Activated CD8-positive, alpha-beta T cell treated with anti-CD3 and anti-CD28 coated beads, Interleukin-2, amount 10 ng/mL, durations not matched to agents 7 days and 5 days (primary cell): ENCODE measurements around the gene PAXIP1. TPM values are rescaled to one million over a fixed set of nuclear protein-coding genes. Genes with fewer than 3 reads are reported as not detected.

Experiments
- ATAC-seq: fragments of 150-1000 bp; cut with Tn5 transposase; one replicate; pipeline ENCODE4 v1.10.0; 2021; ENCODE audit warnings: moderate library complexity
- CTCF ChIA-PET: fragments of 350-600 bp; sonication (Branson Sonifier 250); formaldehyde crosslinking; loops from one replicate; lab custom pipeline; 2021; ENCODE audit warnings: antibody characterized with exemption; lab: Charles Lee
- POLR2A ChIA-PET: fragments of 350-600 bp; sonication (Branson Sonifier 250); formaldehyde crosslinking; loops from one replicate; lab custom pipeline; 2021; ENCODE audit warnings: antibody characterized with exemption; lab: Charles Lee
- DNase-seq: peaks from one replicate; pipeline ENCODE4 v3.0.0-alpha.2; 2020
- H3K27ac Mint-ChIP-seq: one replicate; pipeline ENCODE4 v1.8.0; 2021; ENCODE audit warnings: mild to moderate bottlenecking, mixed read lengths
- H3K27me3 Mint-ChIP-seq: one replicate; pipeline ENCODE4 v1.8.0; 2021; ENCODE audit warnings: low read depth, mixed read lengths
- H3K36me3 Mint-ChIP-seq: one replicate; pipeline ENCODE4 v1.8.0; 2021; ENCODE audit warnings: low read depth, mixed read lengths
- H3K4me1 Mint-ChIP-seq: one replicate; pipeline ENCODE4 v1.8.0; 2021; ENCODE audit warnings: low read depth, mixed read lengths
- H3K4me3 Mint-ChIP-seq: one replicate; pipeline ENCODE4 v1.8.0; 2021; ENCODE audit warnings: mild to moderate bottlenecking, mixed read lengths
- H3K9me3 Mint-ChIP-seq: one replicate; pipeline ENCODE4 v1.8.0; 2022; ENCODE audit warnings: mixed read lengths; ENCODE audit not compliant: insufficient read depth
- total RNA-seq, 2 experiments: library from RNA; stranded (reverse); gene quantifications; one replicate each; pipeline ENCODE4 v1.2.3, GENCODE V29; 2021

The PAXIP1 gene
- total RNA-seq, 2 experiments from 2014 or later = 33.2 to 34.5 TPM

- POLR2A ChIA-PET = no interaction called here
- no peak overlapping the region for H3K4me3 Mint-ChIP-seq
- CTCF ChIA-PET = interaction anchor here (1.4 to 6.0 kb wide), 2 partner anchors 17 to 99 kb away, joined by 3 to 43 read pairs; no protein-coding TSS in a partner anchor
- no peaks in the 10 kb centered on the region for H3K36me3 Mint-ChIP-seq
- no peaks in the 10 kb centered on the region for H3K9me3 Mint-ChIP-seq
- no peak for DNase-seq
- no peak overlapping the region for H3K27ac Mint-ChIP-seq
- ATAC-seq = no peak
- H3K27me3 Mint-ChIP-seq = peaks cover 5% of the 10 kb centered on the region
- peaks cover 7% of the 10 kb centered on the region for H3K4me1 Mint-ChIP-seq
These were observed 91.9 kb downstream of the PAXIP1 start for GRCh38 chr7:154910977-154911376.

DNA sequence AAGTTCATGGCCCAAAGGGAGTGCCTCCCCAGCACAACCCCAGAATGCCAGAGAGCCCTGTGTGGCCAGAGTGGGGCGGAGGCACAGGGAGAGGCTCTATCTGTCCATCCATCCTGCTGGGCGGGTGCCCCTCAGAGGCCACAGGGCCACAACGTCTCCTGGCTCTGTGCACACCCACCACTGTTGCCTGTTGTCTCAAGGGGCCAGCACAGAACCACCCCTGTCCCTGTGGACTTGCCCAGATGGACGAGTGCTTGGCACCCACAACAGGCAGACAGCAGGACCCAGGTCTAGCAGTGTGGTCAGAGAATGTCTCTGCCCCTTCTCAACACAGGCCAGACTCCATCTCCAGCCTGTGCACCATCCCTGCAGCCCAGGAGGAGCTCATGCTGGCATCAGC lies 92.8 kb downstream of the PAXIP1 start:
- no peak for DNase-seq
- POLR2A ChIA-PET = no interaction called here
- Mint-ChIP-seq H3K9me3 (no peaks in the 10 kb centered on the region), H3K4me1 (peaks cover 7% of the 10 kb centered on the region), H3K36me3 (no peaks in the 10 kb centered on the region), H3K4me3 (no peak overlapping the region), H3K27ac (no peak overlapping the region), H3K27me3 (peaks cover 5% of the 10 kb centered on the region)
- no peak for ATAC-seq
- CTCF ChIA-PET = interaction anchor here (1.4 to 6.0 kb wide), 2 partner anchors 17 to 100 kb away, joined by 3 to 43 read pairs; no protein-coding TSS in a partner anchor

GRCh38 chr7:154909241-154910105 lies 93.5 kb downstream of the PAXIP1 start:
- no peak overlapping the region for H3K4me3 Mint-ChIP-seq
- no peak overlapping the region for H3K27ac Mint-ChIP-seq
- no peaks in the 10 kb centered on the region for H3K9me3 Mint-ChIP-seq
- DNase-seq (no peak), ATAC-seq (no peak)
- POLR2A ChIA-PET = no interaction called here
- H3K4me1 Mint-ChIP-seq = peaks cover 7% of the 10 kb centered on the region
- CTCF ChIA-PET = no interaction called here
- peaks cover 2% of the 10 kb centered on the region for H3K27me3 Mint-ChIP-seq
- H3K36me3 Mint-ChIP-seq = no peaks in the 10 kb centered on the region

DNA sequence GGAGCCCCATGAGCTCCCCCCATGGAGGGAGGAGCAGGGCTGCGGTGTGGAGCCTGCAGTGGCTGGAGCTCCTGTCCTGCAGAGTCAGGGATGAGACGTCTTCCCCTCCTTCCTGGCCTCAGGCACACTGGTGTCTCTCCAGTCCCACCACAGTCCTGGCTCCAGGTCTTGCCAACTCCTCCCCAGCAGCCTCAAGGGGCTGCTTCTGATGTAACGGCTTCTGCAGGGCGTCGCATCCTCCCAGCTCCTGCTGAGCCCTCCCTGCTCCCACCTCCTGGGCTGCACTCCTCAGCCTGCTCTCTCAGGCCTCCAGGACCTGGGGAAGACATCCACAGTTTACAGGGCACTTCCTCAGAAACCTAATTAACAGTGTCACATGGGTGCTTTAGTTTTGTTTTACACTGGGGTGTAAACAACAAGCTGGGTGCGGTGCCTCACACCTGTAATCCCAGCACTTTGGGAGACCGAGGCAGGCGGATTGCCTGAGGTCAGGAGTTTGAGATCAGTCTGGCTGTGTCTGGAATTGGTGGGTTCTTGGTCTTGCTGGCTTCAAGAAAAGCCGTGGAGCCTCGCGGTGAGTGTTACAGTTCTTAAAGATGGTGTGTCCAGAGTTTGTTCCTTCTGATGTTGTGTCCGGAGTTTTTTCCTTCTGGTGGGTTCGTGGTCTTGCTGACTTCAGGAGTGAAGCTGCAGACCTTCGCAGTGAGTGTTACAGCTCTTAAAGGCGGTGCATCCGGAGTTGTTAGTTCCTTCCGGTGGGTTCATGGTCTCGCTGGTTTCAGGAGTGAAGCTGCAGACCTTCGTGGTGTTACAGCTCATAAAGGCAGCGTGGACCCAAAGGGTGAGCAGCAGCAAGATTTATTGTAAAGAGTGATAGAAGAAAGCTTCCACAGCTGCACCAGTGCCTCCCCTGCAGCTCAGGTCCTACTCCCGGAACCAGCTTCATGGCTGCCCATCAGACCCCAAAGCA lies 95.0 kb downstream of the PAXIP1 start:
- no peaks in the 10 kb centered on the region for H3K27me3 Mint-ChIP-seq
- H3K27ac Mint-ChIP-seq = peak overlapping the region; percentile 53
- no peaks in the 10 kb centered on the region for H3K36me3 Mint-ChIP-seq
- ChIA-PET CTCF (interaction anchor here (1.0 kb wide), 1 partner anchor 19 kb away, joined by 4 read pairs; no protein-coding TSS in a partner anchor), POLR2A (no interaction called here)
- ATAC-seq (no peak), DNase-seq (no peak)
- H3K9me3 Mint-ChIP-seq = no peaks in the 10 kb centered on the region
- H3K4me3 Mint-ChIP-seq = no peak overlapping the region
- H3K4me1 Mint-ChIP-seq = peaks cover 3% of the 10 kb centered on the region

GRCh38 chr7:154906736-154907355 lies 96.1 kb downstream of the PAXIP1 start:
- CTCF ChIA-PET = no interaction called here
- no peaks in the 10 kb centered on the region for H3K9me3 Mint-ChIP-seq
- DNase-seq (no peak), ATAC-seq (no peak)
- H3K27me3 Mint-ChIP-seq = no peaks in the 10 kb centered on the region
- H3K4me1 Mint-ChIP-seq = peaks cover 3% of the 10 kb centered on the region
- no peak overlapping the region for H3K27ac Mint-ChIP-seq
- H3K4me3 Mint-ChIP-seq = no peak overlapping the region
- no peaks in the 10 kb centered on the region for H3K36me3 Mint-ChIP-seq
- POLR2A ChIA-PET = no interaction called here

DNA sequence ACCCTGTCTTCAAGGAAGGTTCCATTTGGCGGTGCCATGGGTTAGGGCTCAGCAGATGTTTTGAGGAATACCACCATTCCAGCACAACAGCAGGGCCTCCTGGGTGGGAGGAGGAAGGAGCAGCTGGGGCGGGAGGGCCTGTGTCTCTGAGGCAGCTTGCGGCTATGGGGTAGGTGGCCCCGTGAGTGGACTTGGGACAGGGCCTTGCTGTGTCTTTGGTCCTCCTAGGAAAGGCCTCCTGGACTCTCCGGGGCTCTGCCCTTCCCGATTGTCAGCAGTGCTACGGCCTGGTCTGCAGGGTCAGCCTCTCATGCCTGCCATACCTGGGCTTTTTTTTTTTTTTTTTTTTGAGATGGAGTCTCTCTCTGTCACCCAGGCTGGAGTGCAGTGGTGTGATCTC lies 96.7 kb downstream of the PAXIP1 start:
- Mint-ChIP-seq H3K27me3 (no peaks in the 10 kb centered on the region), H3K4me1 (peaks cover 3% of the 10 kb centered on the region), H3K4me3 (no peak overlapping the region), H3K27ac (no peak overlapping the region), H3K9me3 (no peaks in the 10 kb centered on the region), H3K36me3 (no peaks in the 10 kb centered on the region)
- ATAC-seq (no peak), DNase-seq (no peak)
- POLR2A ChIA-PET = no interaction called here
- CTCF ChIA-PET = interaction anchor here (1.4 kb wide), 1 partner anchor 8 kb away, joined by 4 read pairs; no protein-coding TSS in a partner anchor

- Mint-ChIP-seq H3K4me3 (no peak overlapping the region), H3K27ac (no peak overlapping the region), H3K4me1 (peaks cover 3% of the 10 kb centered on the region), H3K27me3 (no peaks in the 10 kb centered on the region), H3K9me3 (no peaks in the 10 kb centered on the region), H3K36me3 (no peaks in the 10 kb centered on the region)
- ATAC-seq (no peak), DNase-seq (no peak)
- CTCF ChIA-PET = interaction anchor here (1.4 kb wide), 1 partner anchor 8 kb away, joined by 4 read pairs; no protein-coding TSS in a partner anchor
- POLR2A ChIA-PET = no interaction called here
These were observed 97.3 kb downstream of the PAXIP1 start for GRCh38 chr7:154905615-154906014.

GRCh38 chr7:154905146-154905545 lies 97.8 kb downstream of the PAXIP1 start:
- DNase-seq = no peak
- H3K4me3 Mint-ChIP-seq = no peak overlapping the region
- H3K27ac Mint-ChIP-seq = no peak overlapping the region
- ChIA-PET CTCF (interaction anchor here (1.4 kb wide), 1 partner anchor 9 kb away, joined by 4 read pairs; no protein-coding TSS in a partner anchor), POLR2A (no interaction called here)
- H3K9me3 Mint-ChIP-seq = no peaks in the 10 kb centered on the region
- peaks cover 3% of the 10 kb centered on the region for H3K4me1 Mint-ChIP-seq
- no peaks in the 10 kb centered on the region for H3K27me3 Mint-ChIP-seq
- no peaks in the 10 kb centered on the region for H3K36me3 Mint-ChIP-seq
- no peak for ATAC-seq

GRCh38 chr7:154903083-154903731 lies 99.7 kb downstream of the PAXIP1 start:
- Mint-ChIP-seq H3K9me3 (no peaks in the 10 kb centered on the region), H3K27ac (no peak overlapping the region), H3K4me3 (no peak overlapping the region), H3K27me3 (no peaks in the 10 kb centered on the region), H3K36me3 (no peaks in the 10 kb centered on the region), H3K4me1 (peaks cover 3% of the 10 kb centered on the region)
- ATAC-seq (no peak), DNase-seq (no peak)
- ChIA-PET POLR2A (no interaction called here), CTCF (interaction anchor here (1.2 kb wide), 1 partner anchor 11 kb away, joined by 3 read pairs; no protein-coding TSS in a partner anchor)

DNA sequence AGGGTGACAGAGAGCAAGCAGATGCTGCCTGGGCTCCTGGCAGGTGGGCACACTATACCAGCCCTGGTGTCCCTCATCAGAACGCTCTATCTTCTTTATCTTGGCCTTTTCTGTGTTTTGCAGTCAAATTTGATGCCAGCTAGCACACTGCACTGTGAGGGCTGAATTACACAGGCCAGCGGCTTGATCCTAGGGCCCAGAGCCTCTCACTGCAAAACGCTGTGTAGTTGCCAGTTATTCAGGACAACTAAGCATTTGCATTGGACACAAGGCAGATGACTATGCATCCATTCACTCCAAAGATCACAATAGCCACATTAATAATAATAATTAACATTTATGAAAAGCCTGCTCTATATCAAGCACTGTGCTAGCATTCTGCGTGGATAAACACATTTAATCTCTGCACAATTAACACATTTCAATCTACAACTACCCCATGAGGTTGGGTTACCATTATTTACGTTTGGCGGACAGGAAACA lies 100.3 kb downstream of the PAXIP1 start:
- ChIA-PET POLR2A (no interaction called here), CTCF (interaction anchor here (1.2 kb wide), 1 partner anchor 12 kb away, joined by 3 read pairs; no protein-coding TSS in a partner anchor)
- Mint-ChIP-seq H3K27me3 (no peaks in the 10 kb centered on the region), H3K4me3 (no peak overlapping the region), H3K4me1 (no peaks in the 10 kb centered on the region), H3K9me3 (no peaks in the 10 kb centered on the region), H3K36me3 (no peaks in the 10 kb centered on the region), H3K27ac (no peak overlapping the region)
- no peak for ATAC-seq
- DNase-seq = no peak

DNA sequence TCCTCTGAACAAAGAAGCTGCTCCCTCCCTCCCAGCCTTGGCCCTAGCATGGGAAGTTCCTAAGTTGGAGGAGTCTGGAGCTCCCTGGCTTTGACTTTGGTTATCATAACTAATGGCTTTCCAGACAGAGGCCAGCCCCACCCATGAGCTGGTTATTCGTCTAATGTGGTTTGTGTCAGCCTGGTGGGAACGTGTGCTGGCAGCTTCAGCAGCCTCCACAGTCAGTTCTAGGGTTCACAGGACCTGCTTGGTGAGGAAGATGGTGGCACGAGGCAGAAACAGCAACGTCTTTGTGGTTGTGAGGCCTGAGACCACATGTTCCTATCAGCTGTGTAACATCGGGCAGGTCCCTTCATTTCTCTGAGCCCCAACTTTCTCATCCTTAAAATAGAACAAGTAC lies 103.1 kb downstream of the PAXIP1 start:
- H3K27me3 Mint-ChIP-seq = no peaks in the 10 kb centered on the region
- DNase-seq (no peak), ATAC-seq (no peak)
- no peak overlapping the region for H3K27ac Mint-ChIP-seq
- ChIA-PET CTCF (no interaction called here), POLR2A (no interaction called here)
- H3K9me3 Mint-ChIP-seq = no peaks in the 10 kb centered on the region
- no peaks in the 10 kb centered on the region for H3K4me1 Mint-ChIP-seq
- H3K36me3 Mint-ChIP-seq = no peaks in the 10 kb centered on the region
- no peak overlapping the region for H3K4me3 Mint-ChIP-seq
